G401.6 (cell line): ENCODE results near the gene METTL13.

Source experiments
- FAIRE-seq: peaks from 2 replicates; lab custom pipeline; 2012; peaks lifted over from hg19 to GRCh38; lab: Jason Lieb, UNC

Gene METTL13

GRCh38 chr1:171803461-171804022 is 22.1 kb downstream of the METTL13 start:
- no peak for FAIRE-seq

DNA sequence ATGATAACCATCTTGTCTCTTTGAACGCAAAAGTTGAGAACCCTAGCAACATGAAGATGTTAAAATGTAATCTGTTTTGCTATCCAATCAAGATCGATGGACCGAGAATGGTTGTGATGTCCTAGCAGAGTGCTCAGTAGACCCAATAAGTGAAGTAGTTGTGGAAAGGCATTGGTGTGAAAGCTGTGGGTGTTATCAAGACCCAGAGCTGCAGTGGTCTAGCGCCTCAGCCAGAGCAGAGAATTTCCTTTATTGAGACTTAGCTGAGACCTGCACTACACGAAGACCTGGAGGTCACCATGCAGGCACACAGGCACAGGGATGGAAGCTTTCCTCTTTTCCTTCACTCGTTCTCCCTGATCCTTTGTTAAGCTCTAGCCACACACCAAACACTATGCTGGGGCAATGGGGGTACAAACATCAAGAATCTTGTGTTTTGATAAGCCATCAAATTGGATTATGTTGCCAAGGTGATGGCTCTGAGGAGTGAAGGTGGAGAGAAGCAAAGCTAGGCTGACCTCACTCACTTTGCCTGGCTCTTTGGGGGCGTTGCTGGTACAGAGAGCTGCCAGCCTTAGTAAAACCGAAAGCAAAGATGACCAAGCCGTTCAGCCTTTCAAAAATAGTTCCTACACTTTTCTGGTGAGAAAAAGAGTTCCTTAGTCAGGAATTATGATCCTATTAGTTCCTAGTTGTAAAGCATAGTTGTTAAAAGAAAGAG is 24.1 kb downstream of the METTL13 start:
- no peak for FAIRE-seq

DNA sequence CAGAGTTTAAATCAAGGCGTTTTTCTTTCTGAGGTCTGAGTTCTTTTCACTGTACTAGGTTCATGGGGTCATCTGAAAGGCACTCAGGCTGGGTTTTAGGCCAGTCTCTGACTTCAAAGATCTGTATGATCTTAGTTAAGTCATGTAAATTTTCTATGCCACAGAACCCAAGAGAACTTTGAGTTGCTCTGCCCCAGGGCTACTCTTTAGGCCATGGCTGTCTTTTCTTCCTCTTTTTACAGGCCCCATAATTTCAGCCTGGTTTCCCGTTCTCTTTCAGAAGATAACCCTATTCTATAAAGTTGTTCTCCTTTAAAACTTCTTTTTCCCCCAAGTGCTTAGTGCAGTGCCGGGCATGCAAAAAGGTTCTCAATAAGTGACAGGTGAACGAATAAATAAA is 26.1 kb downstream of the METTL13 start:
- no peak for FAIRE-seq

DNA sequence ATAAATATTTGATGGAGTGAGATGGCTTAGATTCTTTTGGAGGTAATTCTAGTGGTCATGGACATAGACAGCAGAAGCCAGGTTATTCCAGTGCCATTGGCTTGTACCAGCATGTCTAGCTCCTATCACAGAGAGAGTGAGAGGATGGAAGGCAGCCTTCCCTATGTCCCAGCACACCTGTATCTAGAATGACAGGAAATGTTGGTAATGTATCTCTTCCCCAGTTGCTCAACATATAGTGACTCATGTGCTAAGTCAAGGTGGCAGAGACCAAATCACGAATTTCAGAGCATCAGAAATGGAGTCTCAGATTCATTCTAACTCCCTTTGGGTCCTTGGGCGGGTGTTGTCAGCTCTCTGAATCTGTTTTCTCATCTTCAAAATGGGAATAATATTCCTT is 28.4 kb downstream of the METTL13 start:
- no peak for FAIRE-seq

DNA sequence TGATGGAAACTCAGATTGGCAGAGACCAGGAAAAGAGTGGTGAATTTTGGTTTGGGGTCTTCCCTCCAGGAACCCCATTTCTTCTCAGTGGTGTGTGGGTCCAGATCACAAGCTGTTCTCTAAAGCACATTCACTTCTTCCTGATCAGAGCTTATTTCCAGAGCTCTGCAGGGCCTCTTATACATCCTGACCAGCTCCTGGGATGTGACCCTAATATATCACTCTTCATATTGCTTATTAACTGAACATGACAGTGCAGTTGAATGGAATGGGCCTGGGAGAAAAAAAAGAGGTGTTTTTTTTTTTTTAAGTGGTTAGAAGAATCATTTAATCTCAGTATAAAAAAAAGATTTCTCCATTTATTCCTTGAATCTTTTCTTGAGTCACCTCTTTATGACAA is 30.2 kb downstream of the METTL13 start:
- no peak for FAIRE-seq

- no peak for FAIRE-seq
Observed at GRCh38 chr1:171814692-171815091, 33.2 kb downstream of the METTL13 start.

- no peak for FAIRE-seq
Observed at GRCh38 chr1:171816300-171816901, 34.9 kb downstream of the METTL13 start.

DNA sequence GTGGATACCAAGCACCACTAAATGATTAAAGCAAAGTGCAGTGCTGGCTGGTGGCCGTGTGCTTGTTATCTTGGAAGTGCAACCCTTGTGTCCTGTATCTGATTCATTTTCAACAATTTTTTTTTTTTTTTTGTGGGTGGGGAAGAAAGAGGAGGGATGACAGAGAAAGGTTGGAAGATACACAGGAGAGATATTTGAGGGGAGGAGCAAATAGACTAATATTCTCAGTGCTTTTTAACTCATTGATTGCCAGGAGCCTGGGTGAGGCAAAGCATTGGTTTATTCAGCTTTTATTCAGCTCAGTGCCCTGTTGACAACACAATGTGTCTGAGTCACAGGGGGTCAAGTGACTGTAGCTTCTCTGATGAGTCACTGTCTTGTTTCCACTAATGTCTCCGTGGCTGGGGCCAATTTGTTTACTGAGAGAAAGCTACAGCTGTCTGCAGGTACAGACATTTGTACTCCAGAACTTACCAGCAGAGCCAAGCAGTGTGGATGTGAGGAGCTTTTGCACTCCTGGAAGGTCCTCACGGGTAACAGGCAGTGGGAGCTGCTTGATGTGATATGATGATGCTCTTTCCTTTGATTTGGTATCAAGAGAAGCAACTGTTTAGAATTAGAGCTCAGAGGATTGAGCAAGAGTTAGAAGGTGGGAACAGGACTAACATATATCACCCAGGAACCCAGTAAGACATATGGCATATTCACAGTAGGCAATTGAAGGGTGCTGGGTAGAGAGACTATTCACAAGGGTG is 36.2 kb downstream of the METTL13 start:
- FAIRE-seq, result no peak

GRCh38 chr1:171819946-171820345 is 38.5 kb downstream of the METTL13 start:
- no peak for FAIRE-seq

GRCh38 chr1:171826973-171827372 is 45.5 kb downstream of the METTL13 start:
- no peak for FAIRE-seq

DNA sequence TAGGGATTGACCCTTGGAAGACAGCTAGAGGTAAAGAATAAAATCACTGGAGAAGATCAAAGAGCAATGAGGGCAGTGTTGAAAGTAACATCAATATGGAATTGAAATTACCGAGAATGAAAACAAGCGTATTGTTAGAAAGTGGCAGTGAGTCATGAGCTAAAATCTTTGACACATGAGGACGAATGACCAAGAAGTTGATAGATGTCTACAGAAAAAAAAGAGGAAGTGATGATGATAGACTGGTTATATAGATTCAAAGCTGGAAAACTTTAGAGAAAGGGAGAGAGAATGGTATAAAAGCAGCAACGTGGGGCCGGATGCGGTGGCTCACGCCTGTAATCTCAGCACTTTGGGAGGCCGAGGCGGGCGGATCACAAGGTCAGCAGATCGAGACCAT is 47.3 kb downstream of the METTL13 start:
- FAIRE-seq, result no peak

DNA sequence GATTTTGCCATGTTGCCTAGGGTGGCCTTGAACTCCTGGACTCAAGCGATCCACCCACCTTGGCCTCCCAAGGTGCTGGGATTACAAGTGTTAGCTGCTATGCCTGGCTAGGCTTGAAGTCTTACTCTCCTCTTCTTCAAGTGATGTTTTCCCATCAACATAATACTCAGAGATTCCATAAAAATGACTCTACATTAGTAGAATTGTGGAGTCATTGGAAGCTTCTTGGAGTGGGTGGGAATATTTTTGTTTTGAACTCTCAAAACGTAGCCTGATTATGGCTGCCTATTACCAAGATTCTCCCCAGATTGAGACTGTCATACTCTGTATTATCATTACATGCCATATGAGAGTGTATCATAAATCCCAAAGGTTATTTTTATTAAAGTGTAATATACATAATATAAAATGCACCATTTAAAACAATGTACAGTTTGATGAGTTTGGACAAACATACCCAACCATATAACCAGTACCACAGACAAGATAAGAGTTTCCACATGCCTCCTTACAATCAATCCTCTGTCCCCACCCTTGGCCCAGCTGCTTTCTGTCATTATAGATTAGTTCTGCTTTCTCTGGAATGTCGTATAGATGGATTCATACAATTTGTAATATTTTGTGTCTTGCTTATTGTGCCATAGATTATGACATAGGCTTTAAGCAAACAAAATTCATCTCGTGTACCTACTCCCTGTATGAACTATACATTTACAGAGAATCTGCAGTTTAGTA is 51.8 kb downstream of the METTL13 start:
- no peak for FAIRE-seq

DNA sequence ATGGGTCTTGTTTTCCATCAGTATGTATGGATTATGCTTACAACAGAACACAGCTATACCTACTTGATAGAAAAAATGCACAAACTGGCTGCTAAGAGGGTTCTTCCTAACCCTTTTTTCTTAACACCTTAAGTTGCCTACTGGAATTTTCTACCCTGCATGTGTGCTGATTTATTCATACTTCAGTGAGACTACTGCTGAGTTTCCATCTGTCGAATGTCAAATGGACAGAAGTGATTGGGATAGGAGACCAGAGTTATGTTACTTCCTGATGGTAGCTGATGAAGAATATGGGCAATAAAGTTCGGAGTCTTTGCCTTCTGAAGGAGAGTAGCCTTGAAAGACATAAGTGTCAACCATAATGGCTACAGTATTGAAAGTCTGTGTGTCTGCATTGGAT is 53.4 kb downstream of the METTL13 start:
- FAIRE-seq, result no peak

DNA sequence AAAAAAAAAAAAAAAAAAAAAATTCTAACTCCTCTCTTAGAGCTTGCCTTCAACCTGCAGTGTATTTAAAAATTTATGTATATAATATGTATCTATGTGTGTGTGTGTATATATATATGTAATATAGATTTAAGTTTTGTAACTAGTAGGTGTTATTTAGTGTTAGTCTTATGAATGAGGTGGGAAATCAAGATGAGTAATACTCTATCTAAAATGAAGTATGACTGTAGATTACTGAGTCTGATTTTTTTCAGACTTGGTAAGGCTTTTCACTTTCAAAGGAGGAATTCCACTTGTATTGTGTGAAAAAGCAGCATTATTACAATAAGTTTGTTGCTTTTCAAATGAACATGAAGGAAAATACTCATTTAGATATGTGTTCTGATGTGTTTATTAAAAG is 54.4 kb downstream of the METTL13 start:
- no peak for FAIRE-seq

- no peak for FAIRE-seq
Observed at GRCh38 chr1:171841050-171841910, 59.8 kb downstream of the METTL13 start, which contains the start of gene DNM3. Gene DNM3, plus strand, starts transcription at chr1:171841498. Its CDS starts 159 bp downstream, at chr1:171841657.

DNA sequence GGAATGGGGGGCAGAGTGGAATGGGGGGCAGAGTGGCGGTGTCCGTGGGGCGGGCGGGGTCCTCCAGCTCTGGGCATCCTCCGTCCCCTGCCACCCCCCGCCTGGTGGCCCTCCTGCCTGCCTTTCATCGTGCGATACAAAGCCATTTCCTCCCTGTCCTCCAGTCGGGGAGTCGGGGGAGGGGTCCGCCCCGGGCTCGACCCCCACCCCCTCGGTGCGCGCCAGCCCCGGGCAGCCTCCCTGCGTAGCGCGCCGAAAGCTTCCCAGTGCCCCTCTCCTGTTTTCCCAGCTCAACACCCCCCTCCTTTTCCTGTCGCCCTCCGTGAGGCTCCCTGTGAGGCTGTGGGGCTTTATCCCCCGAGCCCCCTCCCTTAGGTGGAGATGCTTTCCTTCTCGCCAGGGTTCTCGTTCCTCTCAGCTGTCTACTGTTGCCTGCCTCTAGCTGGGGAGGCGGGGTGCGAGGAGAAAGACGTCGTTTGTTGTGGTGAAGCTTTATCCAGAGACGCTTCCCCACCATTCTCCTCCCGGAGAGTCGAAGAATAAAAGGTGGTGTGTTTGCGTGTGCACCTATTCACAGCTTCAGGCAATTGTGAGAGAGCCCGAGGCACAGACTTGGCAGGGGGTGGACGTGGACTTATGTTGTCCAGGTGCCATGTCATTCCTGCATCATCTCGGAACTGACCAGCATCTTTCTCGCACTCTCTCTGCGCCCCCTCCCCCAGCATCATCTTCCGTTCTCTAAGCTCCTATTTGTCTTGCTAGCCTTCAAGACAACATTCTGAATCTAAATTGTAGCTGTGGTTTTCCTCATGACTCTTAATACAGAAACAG is 60.7 kb downstream of the METTL13 start:
- FAIRE-seq, result no peak

GRCh38 chr1:171844381-171844780 is 62.9 kb downstream of the METTL13 start:
- FAIRE-seq, result no peak

- FAIRE-seq, result peak; percentile 55
Observed at GRCh38 chr1:171845998-171846397, 64.5 kb downstream of the METTL13 start.
